Immature natural killer cell (primary cell): Measurements from ENCODE around the gene ARL6IP5. TPM values are rescaled to one million over a fixed set of nuclear protein-coding genes. Genes with fewer than 3 reads are reported as not detected.

Source experiments
- DNase-seq, 3 donors: peaks; one replicate each; pipeline ENCODE4 v3.0.0; 2022; ENCODE audit warnings: mixed read lengths in 1 of 3
- H3K27ac Mint-ChIP-seq, 6 donors: one replicate each; pipeline ENCODE4 v1.8.0; 2020; ENCODE audit warnings: mixed read lengths in 6 of 6, mild to moderate bottlenecking in 5 of 6, inconsistent platforms in 4 of 6, moderate library complexity in 3 of 6
- H3K27me3 Mint-ChIP-seq, 3 donors: one replicate each; pipeline ENCODE4 v1.8.0; 2020 to 2021; ENCODE audit warnings: low read depth in 3 of 3, mild to moderate bottlenecking in 3 of 3, mixed read lengths in 3 of 3, moderate library complexity in 3 of 3, inconsistent platforms in 1 of 3
- H3K36me3 Mint-ChIP-seq, 3 donors: one replicate each; pipeline ENCODE4 v1.8.0; 2020; ENCODE audit warnings: mixed read lengths in 3 of 3, inconsistent platforms in 2 of 3, mild to moderate bottlenecking in 2 of 3
- H3K4me1 Mint-ChIP-seq, 2 donors: one replicate each; pipeline ENCODE4 v1.8.0; 2020; ENCODE audit warnings: inconsistent platforms in 2 of 2, mild to moderate bottlenecking in 2 of 2, mixed read lengths in 2 of 2, moderate library complexity in 1 of 2
- H3K4me3 Mint-ChIP-seq, 5 donors: one replicate each; pipeline ENCODE4 v1.8.0; 2020; ENCODE audit warnings: mild to moderate bottlenecking in 5 of 5, mixed read lengths in 5 of 5, inconsistent platforms in 3 of 5, moderate library complexity in 3 of 5
- H3K9me3 Mint-ChIP-seq, 6 donors: one replicate each; pipeline ENCODE4 v1.8.0; 2020; ENCODE audit warnings: mild to moderate bottlenecking in 6 of 6, mixed read lengths in 6 of 6, inconsistent platforms in 4 of 6, moderate library complexity in 3 of 6
- polyA plus RNA-seq, 3 donors: library from polyadenylated mRNA; unstranded; fragments of 300-500 nt; fragmentation: Illumina TruSeq; gene quantifications; one replicate each; pipeline ENCODE4 v1.2.3, GENCODE V29; 2021

The ARL6IP5 gene
- 100 to 1,000 TPM; 423 to 653 (median 503) TPM for polyA plus RNA-seq

DNA sequence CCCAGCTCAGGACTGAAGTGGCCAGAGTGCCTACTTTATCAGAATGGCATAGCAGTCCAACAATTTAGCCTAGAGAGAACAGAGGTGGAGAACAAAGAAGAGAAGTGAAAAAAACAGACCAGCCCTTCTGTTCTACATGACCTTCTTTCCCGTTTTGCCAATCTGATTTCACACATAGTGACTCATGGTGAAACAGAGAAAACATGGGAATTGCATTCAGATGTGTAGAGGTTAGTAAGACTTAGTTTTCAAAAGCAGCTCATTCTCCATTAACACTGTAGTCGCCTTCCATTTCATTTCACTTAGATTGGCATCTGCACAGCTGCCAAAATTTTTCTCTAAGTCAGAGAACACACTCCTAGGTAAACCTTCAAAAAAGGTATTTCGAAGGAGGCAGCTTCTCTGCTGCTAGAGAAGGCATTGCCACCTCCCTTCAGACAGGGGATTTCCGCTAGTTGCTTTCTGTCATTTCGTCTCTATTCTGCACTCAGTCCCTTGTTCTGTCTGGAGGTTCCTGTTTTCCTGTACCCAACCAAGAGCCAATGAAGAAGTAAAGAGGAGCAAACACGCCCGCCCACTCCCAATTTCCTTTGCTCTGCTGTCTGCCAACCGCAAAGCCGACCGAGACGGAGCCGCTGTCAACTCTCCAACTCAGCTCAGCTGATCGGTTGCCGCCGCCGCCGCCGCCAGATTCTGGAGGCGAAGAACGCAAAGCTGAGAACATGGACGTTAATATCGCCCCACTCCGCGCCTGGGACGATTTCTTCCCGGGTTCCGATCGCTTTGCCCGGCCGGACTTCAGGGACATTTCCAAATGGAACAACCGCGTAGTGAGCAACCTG lies at the start of gene ARL6IP5:
ARL6IP5 (plus strand) TSS at position 612 of the 842 bp plus-strand sequence; CDS start at position 723, 111 bp downstream.
- peak within 1 kb of the TSS; percentile 89 to 98 (median 96) for H3K4me3 Mint-ChIP-seq
- peak; percentile 82 to 84 (median 83) for DNase-seq
- peak within 1 kb of the TSS; percentile 94 to 99 (median 95) for H3K27ac Mint-ChIP-seq
- peaks cover 0 to 4% (median 4%) of the 10 kb centered on the region in 3 donors for H3K27me3 Mint-ChIP-seq
- peaks cover 0 to 4% (median under 1%) of the 10 kb centered on the region in 3 donors for H3K36me3 Mint-ChIP-seq
- no peaks in the 10 kb centered on the region for H3K9me3 Mint-ChIP-seq
- H3K4me1 Mint-ChIP-seq: peaks cover 80 to 86% of the 10 kb centered on the region in 2 donors

- H3K4me1 Mint-ChIP-seq: peaks cover 24 to 54% of the 10 kb centered on the region in 2 donors
- H3K36me3 Mint-ChIP-seq: peaks cover 28 to 39% (median 31%) of the 10 kb centered on the region in 3 donors
- no peak overlapping the region for H3K4me3 Mint-ChIP-seq
- H3K9me3 Mint-ChIP-seq: no peaks in the 10 kb centered on the region
- H3K27ac Mint-ChIP-seq: peak overlapping the region in 1 of 6 donors; percentile 9
- H3K27me3 Mint-ChIP-seq: no peaks in the 10 kb centered on the region
- DNase-seq: no peak
Measured at GRCh38 chr3:69044608-69045007, 40.1 kb upstream of the ARL6IP5 start.

GRCh38 chr3:69048990-69049389 lies 35.7 kb upstream of the ARL6IP5 start:
- H3K36me3 Mint-ChIP-seq: peaks cover 15 to 27% (median 15%) of the 10 kb centered on the region in 3 donors
- H3K4me3 Mint-ChIP-seq: peak overlapping the region in 4 of 5 donors; percentile 21 to 44 (median 38)
- H3K27me3 Mint-ChIP-seq: peaks cover 10 to 18% (median 10%) of the 10 kb centered on the region in 3 donors
- no peak for DNase-seq
- H3K4me1 Mint-ChIP-seq: peaks cover 46 to 79% of the 10 kb centered on the region in 2 donors
- no peaks in the 10 kb centered on the region for H3K9me3 Mint-ChIP-seq
- H3K27ac Mint-ChIP-seq: peak overlapping the region in 2 of 6 donors; percentile 22 to 37

- peak; percentile 97 to 98 (median 98) for DNase-seq
- Mint-ChIP-seq H3K4me1 (peaks cover 43 to 64% of the 10 kb centered on the region in 2 donors), H3K27me3 (peaks cover 10 to 18% (median 10%) of the 10 kb centered on the region in 3 donors), H3K27ac (peak within 1 kb of the TSS; percentile 98), H3K36me3 (peaks cover 13 to 27% (median 15%) of the 10 kb centered on the region in 3 donors), H3K9me3 (no peaks in the 10 kb centered on the region), H3K4me3 (peak within 1 kb of the TSS; percentile 93 to 98 (median 96))
Measured at GRCh38 chr3:69051756-69052471, 32.8 kb upstream of the ARL6IP5 start, which contains the start of gene TMF1. Gene TMF1 (minus strand): TSS chr3:69052333. CDS start chr3:69052086, 247 bp downstream.

DNA sequence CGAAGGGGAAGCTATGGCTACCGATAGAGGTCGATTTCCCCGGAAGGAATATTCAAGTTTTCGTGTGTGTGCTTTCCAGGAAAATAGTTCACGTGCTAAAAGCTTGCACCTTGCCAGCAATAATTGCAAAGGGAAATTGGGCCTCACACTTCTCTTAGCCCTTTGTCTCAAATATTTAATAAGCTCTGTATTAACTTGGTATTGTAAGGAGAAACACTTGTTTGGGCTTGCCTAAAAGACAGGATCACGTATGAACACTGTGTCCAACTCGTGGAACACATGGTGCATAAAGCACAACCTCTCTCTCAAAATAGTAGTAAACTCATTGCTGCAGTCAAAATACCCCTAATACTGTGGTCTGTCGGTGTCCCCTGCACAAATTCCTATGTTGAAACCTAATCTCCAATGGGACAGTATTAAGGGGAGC lies 32.3 kb upstream of the ARL6IP5 start:
- H3K36me3 Mint-ChIP-seq: peaks cover 12 to 23% (median 15%) of the 10 kb centered on the region in 3 donors
- H3K4me3 Mint-ChIP-seq: peak overlapping the region; percentile 93 to 98 (median 96)
- peaks cover 10 to 18% (median 10%) of the 10 kb centered on the region in 3 donors for H3K27me3 Mint-ChIP-seq
- H3K9me3 Mint-ChIP-seq: no peaks in the 10 kb centered on the region
- DNase-seq: no peak
- peaks cover 39 to 64% of the 10 kb centered on the region in 2 donors for H3K4me1 Mint-ChIP-seq
- H3K27ac Mint-ChIP-seq: peak overlapping the region; percentile 98

GRCh38 chr3:69058180-69058946 lies 26.4 kb upstream of the ARL6IP5 start:
- peak; percentile 44 to 59 (median 57) for DNase-seq
- Mint-ChIP-seq H3K9me3 (no peaks in the 10 kb centered on the region), H3K4me3 (peak overlapping the region; percentile 37 to 78 (median 74)), H3K27me3 (peaks cover 0 to under 1% (median 0%) of the 10 kb centered on the region in 3 donors), H3K36me3 (peaks cover 24 to 42% (median 36%) of the 10 kb centered on the region in 3 donors), H3K4me1 (peaks cover 22 to 42% of the 10 kb centered on the region in 2 donors), H3K27ac (peak overlapping the region; percentile 88 to 98 (median 93))

DNA sequence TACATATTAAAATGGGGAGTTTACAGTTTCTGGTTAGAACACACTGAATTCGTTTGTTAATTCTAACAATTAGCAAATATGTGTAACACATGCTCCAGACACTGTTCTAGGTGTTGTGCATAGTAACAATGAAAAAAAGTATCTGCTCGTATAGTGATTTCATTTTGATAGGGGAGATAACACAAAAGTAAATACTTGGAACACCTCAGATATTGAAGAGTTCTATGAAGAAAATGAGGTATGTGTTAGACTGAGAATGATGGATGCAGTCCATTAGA lies 25.9 kb upstream of the ARL6IP5 start:
- Mint-ChIP-seq H3K9me3 (no peaks in the 10 kb centered on the region), H3K27ac (peak overlapping the region; percentile 88 to 98 (median 93)), H3K27me3 (no peaks in the 10 kb centered on the region), H3K4me1 (peaks cover 27 to 47% of the 10 kb centered on the region in 2 donors), H3K36me3 (peaks cover 24 to 43% (median 36%) of the 10 kb centered on the region in 3 donors), H3K4me3 (peak overlapping the region; percentile 37 to 78 (median 74))
- no peak for DNase-seq

GRCh38 chr3:69059688-69060087 lies 25.0 kb upstream of the ARL6IP5 start:
- peaks cover 29 to 55% of the 10 kb centered on the region in 2 donors for H3K4me1 Mint-ChIP-seq

DNA sequence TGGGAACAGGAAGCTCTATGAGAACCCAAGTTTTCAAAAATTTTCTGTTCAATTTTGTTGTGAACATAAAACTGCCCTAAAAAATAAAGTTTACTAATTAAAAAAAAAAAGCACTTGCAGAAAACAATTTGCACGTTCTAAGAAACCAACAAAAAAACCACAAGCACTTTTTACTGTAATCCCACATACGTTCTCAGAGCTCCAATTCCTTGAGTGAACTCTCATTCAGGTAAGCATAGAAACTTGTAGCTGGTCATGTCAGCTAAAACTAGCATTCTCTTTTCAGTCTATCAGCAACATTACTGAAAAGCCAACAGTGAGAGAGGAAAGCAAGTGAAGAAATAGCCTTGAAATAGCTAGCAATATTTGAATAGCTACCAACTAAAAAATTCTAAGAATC lies 21.1 kb upstream of the ARL6IP5 start:
- peaks cover 20 to 41% (median 23%) of the 10 kb centered on the region in 3 donors for H3K36me3 Mint-ChIP-seq
- peak overlapping the region; percentile 26 to 76 (median 62) for H3K27ac Mint-ChIP-seq
- no peaks in the 10 kb centered on the region for H3K9me3 Mint-ChIP-seq
- H3K4me1 Mint-ChIP-seq: peaks cover 28 to 47% of the 10 kb centered on the region in 2 donors
- DNase-seq: no peak
- H3K4me3 Mint-ChIP-seq: peak overlapping the region in 1 of 5 donors; percentile 32
- no peaks in the 10 kb centered on the region for H3K27me3 Mint-ChIP-seq

More at GRCh38 chr3:69059688-69060087, 25.0 kb upstream of the ARL6IP5 start:
- H3K27me3 Mint-ChIP-seq: no peaks in the 10 kb centered on the region
- H3K36me3 Mint-ChIP-seq: peaks cover 24 to 43% (median 36%) of the 10 kb centered on the region in 3 donors
- peak overlapping the region; percentile 88 to 98 (median 93) for H3K27ac Mint-ChIP-seq
- no peak overlapping the region for H3K4me3 Mint-ChIP-seq
- DNase-seq: no peak
- H3K9me3 Mint-ChIP-seq: no peaks in the 10 kb centered on the region

DNA sequence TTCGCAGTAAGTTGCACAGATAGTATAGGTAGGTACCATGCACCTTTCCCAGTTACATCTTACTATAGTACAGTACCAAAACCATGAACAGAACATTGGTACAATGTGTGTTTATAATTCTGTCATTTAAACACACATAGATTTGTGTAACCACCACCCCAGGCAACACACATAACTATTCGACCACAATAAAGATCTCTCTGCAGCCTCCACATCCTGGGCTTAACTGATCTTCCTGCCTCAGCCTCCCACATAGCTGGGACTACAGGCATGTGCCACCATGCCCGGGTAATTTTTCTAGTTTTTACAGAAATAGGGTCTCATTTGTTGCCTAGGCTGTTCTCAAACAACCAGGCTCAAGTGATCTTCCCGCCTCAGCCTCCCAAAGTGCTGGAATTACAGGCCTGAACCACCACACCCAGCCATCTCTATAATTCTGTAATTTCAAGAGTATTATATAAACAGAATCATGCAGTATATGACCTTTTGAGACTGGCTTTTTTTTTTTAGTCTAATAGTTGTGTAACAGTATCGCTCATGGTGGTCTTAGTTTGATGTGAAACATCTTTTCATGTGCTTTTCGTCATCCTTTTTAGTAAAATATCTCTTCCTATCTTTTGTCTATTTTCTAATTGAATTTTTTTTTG lies 19.3 kb upstream of the ARL6IP5 start:
- peaks cover 16 to 34% of the 10 kb centered on the region in 2 donors for H3K4me1 Mint-ChIP-seq
- no peak overlapping the region for H3K4me3 Mint-ChIP-seq
- no peaks in the 10 kb centered on the region for H3K27me3 Mint-ChIP-seq
- peak overlapping the region in 4 of 6 donors; percentile 6 to 54 (median 32) for H3K27ac Mint-ChIP-seq
- no peak for DNase-seq
- H3K9me3 Mint-ChIP-seq: no peaks in the 10 kb centered on the region
- peaks cover 9 to 31% (median 9%) of the 10 kb centered on the region in 3 donors for H3K36me3 Mint-ChIP-seq

DNA sequence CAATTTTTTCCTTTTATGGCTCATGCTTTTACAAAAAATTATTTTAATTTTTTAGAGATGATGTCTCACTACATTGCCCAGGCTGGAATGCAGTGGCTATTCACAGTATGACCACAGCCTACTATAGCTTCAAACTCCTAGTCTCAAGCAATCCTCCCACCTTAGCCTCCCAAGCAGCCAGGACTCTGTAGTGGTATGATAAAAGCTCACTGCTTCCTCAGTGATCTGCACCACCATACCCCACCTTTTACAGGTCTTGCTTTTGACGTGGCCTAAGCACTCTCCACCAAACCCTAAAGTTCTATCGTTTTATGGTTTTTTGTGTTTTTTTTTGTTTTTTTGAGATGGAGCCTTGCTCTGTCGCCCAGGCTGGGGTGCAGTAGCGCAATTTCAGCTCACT lies 18.6 kb upstream of the ARL6IP5 start:
- no peak for DNase-seq
- Mint-ChIP-seq H3K9me3 (no peaks in the 10 kb centered on the region), H3K27me3 (no peaks in the 10 kb centered on the region), H3K27ac (no peak overlapping the region), H3K4me1 (peaks cover 16 to 34% of the 10 kb centered on the region in 2 donors), H3K36me3 (peaks cover 4 to 33% (median 8%) of the 10 kb centered on the region in 3 donors), H3K4me3 (no peak overlapping the region)

GRCh38 chr3:69072928-69073327 lies 11.8 kb upstream of the ARL6IP5 start:
- no peaks in the 10 kb centered on the region for H3K27me3 Mint-ChIP-seq
- H3K9me3 Mint-ChIP-seq: no peaks in the 10 kb centered on the region
- H3K27ac Mint-ChIP-seq: peak overlapping the region in 5 of 6 donors; percentile 1 to 55 (median 14)
- peaks cover 14 to 32% (median 18%) of the 10 kb centered on the region in 3 donors for H3K36me3 Mint-ChIP-seq
- peaks cover 15 to 27% of the 10 kb centered on the region in 2 donors for H3K4me1 Mint-ChIP-seq
- DNase-seq: no peak
- H3K4me3 Mint-ChIP-seq: no peak overlapping the region
